K562 (cell line): ENCODE data around the gene ERICH2. TPM values are rescaled to one million over a fixed set of nuclear protein-coding genes. Genes with fewer than 3 reads are reported as not detected.

Experiments used
- ARID4B ChIP-seq: sonication (generic); formaldehyde crosslinking; IDR thresholded peaks from 2 replicates; pipeline ENCODE4 v1.8.0; 2022; ENCODE audit warnings: mild to moderate bottlenecking, missing genetic modification reagents
- ATF7 ChIP-seq: fragments of 450-650 bp; IDR thresholded peaks from 2 replicates; pipeline ENCODE4 v1.7.1; 2014; ENCODE audit warnings: mild to moderate bottlenecking, moderate library complexity
- BHLHE40 ChIP-seq: IDR thresholded peaks from 2 replicates; pipeline ENCODE4 v1.6.1; 2011; ENCODE audit warnings: low read length, improper control_type of control experiment
- CREBBP ChIP-seq: IDR thresholded peaks from one replicate; pipeline ENCODE4 v1.6.1; 2012; ENCODE audit warnings: low read depth, mild to moderate bottlenecking, control low read depth, inconsistent platforms, low read length
- CTCFL ChIP-seq: IDR thresholded peaks from 2 replicates; pipeline ENCODE4 v1.6.1; 2011; ENCODE audit warnings: borderline replicate concordance, low read depth, mild to moderate bottlenecking, moderate library complexity, low read length; ENCODE audit not compliant: insufficient read depth, poor library complexity, severe bottlenecking
- EHMT2 ChIP-seq: fragments of 450-650 bp; IDR thresholded peaks from 2 replicates; pipeline ENCODE4 v1.6.1; 2018; ENCODE audit warnings: antibody characterized with exemption
- FOXJ3 ChIP-seq: sonication (generic); formaldehyde crosslinking; IDR thresholded peaks from 2 replicates; pipeline ENCODE4 v1.4.0; 2020; ENCODE audit warnings: mild to moderate bottlenecking, missing genetic modification reagents
- MAZ ChIP-seq, 2 experiments: fragments of 450-650 bp in 1 of 2; sonication (generic) in 1 of 2; formaldehyde crosslinking; IDR thresholded peaks in 1 of 2; conservative IDR thresholded peaks in 1 of 2; 2 replicates each; pipeline versions ENCODE4 v1.4.0 to v1.5.0; 2020; ENCODE audit warnings: mild to moderate bottlenecking in 1 of 2, missing genetic modification reagents in 1 of 2
- NCOA4 ChIP-seq: fragments of 450-650 bp; IDR thresholded peaks from 2 replicates; pipeline ENCODE4 v1.6.1; 2018; ENCODE audit warnings: mild to moderate bottlenecking; ENCODE audit not compliant: partially characterized antibody
- PRPF4 ChIP-seq: fragments of 200-400 bp; formaldehyde crosslinking; IDR thresholded peaks from one replicate; pipeline ENCODE4 v1.6.1; 2017; ENCODE audit warnings: low read length, low read depth, mild to moderate bottlenecking; ENCODE audit not compliant: insufficient read depth, poor library complexity, severe bottlenecking
- SMAD4 ChIP-seq: fragments of 250-450 bp; sonication (Bioruptor Pico); conservative IDR thresholded peaks from 2 replicates; pipeline ENCODE4 v1.8.0; 2021; ENCODE audit warnings: inconsistent platforms, mild to moderate bottlenecking, moderate library complexity
- ZNF12 ChIP-seq: sonication (generic); formaldehyde crosslinking; IDR thresholded peaks from 2 replicates; pipeline ENCODE4 v1.4.0; 2020; ENCODE audit warnings: mild to moderate bottlenecking, missing genetic modification reagents
- ZNF76 ChIP-seq: fragments of 250-450 bp; sonication (Bioruptor Pico); IDR thresholded peaks from 2 replicates; pipeline ENCODE4 v1.4.0; 2020; ENCODE audit warnings: mild to moderate bottlenecking, moderate library complexity, borderline replicate concordance
- polyA plus RNA-seq, 8 experiments: library from polyadenylated mRNA; depleted of rRNA in 4 of 8; stranded (reverse) in 5 of 8; unstranded in 3 of 8; fragments of >200 nt; fragmentation: Nextera tagmentation in 2 of 8; fragmentation: Illumina TruSeq in 1 of 8; extraction: Ambion mirVana in 2 of 8; extraction: Trizol in 1 of 8; gene quantifications; 2 replicates each; pipeline versions ENCODE4 v1.2.1 to v1.2.3, GENCODE V29; 2011 to 2014; ENCODE audit warnings: inconsistent platforms in 1 of 8, missing spikeins in 1 of 8
- total RNA-seq, 7 experiments: library from RNA; depleted of rRNA in 6 of 7; stranded (reverse); fragments of >200 nt in 6 of 7; fragmentation: Illumina TruSeq in 2 of 7; extraction: Trizol in 2 of 7; gene quantifications; 2 replicates each; pipeline versions ENCODE4 v1.2.1 to v1.2.3, GENCODE V29; 2011 to 2021; ENCODE audit warnings: low replicate concordance in 1 of 7
- TF ChIP-seq, protein P1 (sequence below): sonication (generic); formaldehyde crosslinking; IDR thresholded peaks from 2 replicates; pipeline ENCODE4 v1.9.0; 2022; ENCODE audit warnings: mild to moderate bottlenecking, missing genetic modification reagents
- TF ChIP-seq, protein P2 (sequence below), 2 experiments: IDR thresholded peaks in 1 of 2; conservative IDR thresholded peaks in 1 of 2; 2 replicates each; pipeline ENCODE4 v1.6.1; 2016; ENCODE audit warnings: low read depth in 2 of 2, mild to moderate bottlenecking in 1 of 2, missing compliant biosample characterization in 1 of 2, missing genetic modification characterization in 1 of 2, moderate library complexity in 1 of 2

The ERICH2 gene
- total and polyA plus RNA-seq, 9 of the 15 experiments (the other 6 are each of a cell fraction or from before 2014, with no cell fraction given), result 0.85 to 2.4 (median 1.6) TPM

- peak; percentile 58; the same call in 1 of the 2 replicates for TF ChIP-seq BHLHE40
- no peak for TF ChIP-seq PRPF4
- 0 out of 2 replicates have a peak, but pooled peaks have one; percentile 22 for TF ChIP-seq ZNF76 (CRISPR knock-in tag)
- no peak for TF ChIP-seq FOXJ3
- TF ChIP-seq ARID4B (CRISPR knock-in tag), result peak; percentile 42; the same call in 1 of the 2 replicates
- TF ChIP-seq, protein P1, sequence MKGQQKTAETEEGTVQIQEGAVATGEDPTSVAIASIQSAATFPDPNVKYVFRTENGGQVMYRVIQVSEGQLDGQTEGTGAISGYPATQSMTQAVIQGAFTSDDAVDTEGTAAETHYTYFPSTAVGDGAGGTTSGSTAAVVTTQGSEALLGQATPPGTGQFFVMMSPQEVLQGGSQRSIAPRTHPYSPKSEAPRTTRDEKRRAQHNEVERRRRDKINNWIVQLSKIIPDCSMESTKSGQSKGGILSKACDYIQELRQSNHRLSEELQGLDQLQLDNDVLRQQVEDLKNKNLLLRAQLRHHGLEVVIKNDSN, result no peak
- TF ChIP-seq, protein P2, sequence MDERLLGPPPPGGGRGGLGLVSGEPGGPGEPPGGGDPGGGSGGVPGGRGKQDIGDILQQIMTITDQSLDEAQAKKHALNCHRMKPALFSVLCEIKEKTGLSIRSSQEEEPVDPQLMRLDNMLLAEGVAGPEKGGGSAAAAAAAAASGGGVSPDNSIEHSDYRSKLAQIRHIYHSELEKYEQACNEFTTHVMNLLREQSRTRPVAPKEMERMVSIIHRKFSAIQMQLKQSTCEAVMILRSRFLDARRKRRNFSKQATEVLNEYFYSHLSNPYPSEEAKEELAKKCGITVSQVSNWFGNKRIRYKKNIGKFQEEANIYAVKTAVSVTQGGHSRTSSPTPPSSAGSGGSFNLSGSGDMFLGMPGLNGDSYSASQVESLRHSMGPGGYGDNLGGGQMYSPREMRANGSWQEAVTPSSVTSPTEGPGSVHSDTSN (CRISPR knock-in tag; IDR thresholded peaks at IDR 0.05; ENCODE audit: low read depth), result peak; percentile 14; the same call in 1 of the 2 replicates
- TF ChIP-seq, protein P2 (tag; conservative IDR thresholded peaks at IDR 0.05; ENCODE audit: low read depth), result peak; percentile 68
- TF ChIP-seq ATF7, result peak; percentile 12; the same call in 1 of the 2 replicates
- TF ChIP-seq CREBBP, result no peak
- peak; percentile 62 for TF ChIP-seq CTCFL
- TF ChIP-seq EHMT2, result no peak
- no peak for TF ChIP-seq NCOA4
- TF ChIP-seq ZNF12 (CRISPR knock-in tag), result 0 out of 2 replicates have a peak, but pooled peaks have one; percentile 22
- TF ChIP-seq SMAD4 (CRISPR knock-in tag), result peak; percentile 63; the same call in 1 of the 2 replicates
- peak; percentile 62 to 79 for TF ChIP-seq MAZ (CRISPR knock-in tag; conservative IDR thresholded peaks at IDR 0.05 in 1 of 2, IDR thresholded peaks at IDR 0.05 in 1 of 2)
Measured at GRCh38 chr2:170815746-170816503, 45.7 kb downstream of the ERICH2 start (continued).
